ENCODE results near the gene SPNS1. TPM values are rescaled to one million over a fixed set of nuclear protein-coding genes. Genes with fewer than 3 reads are reported as not detected.
"Not testable (repeated sequence)": the region's sequence is repeated elsewhere in the genome, so short reads cannot be mapped to it uniquely, and the experiment has no call there.

Gene SPNS1
- total RNA-seq, 1 donor from 2014 or later = 33.4 TPM

- no peak for DNase-seq
These were observed 16.4 kb upstream of the SPNS1 start for GRCh38 chr16:28958216-28958615.

- no peak for DNase-seq
These were observed 15.7 kb upstream of the SPNS1 start for GRCh38 chr16:28958836-28959235.

GRCh38 chr16:28964072-28964471 is 10.5 kb upstream of the SPNS1 start:
- DNase-seq = no peak

GRCh38 chr16:28964496-28964895 is 10.1 kb upstream of the SPNS1 start:
- DNase-seq = no peak

- no peak for DNase-seq
These were observed 7.4 kb upstream of the SPNS1 start for GRCh38 chr16:28967156-28967555.

- DNase-seq = not testable (repeated sequence)
These were observed 4.9 kb upstream of the SPNS1 start for GRCh38 chr16:28969696-28970095.

GRCh38 chr16:28974007-28974436 is 556 bp upstream of the SPNS1 start:
- DNase-seq = peak; percentile 84

GRCh38 chr16:28975158-28975599 is 601 bp downstream of the SPNS1 start:
- DNase-seq = peak; percentile 17

- no peak for DNase-seq
These were observed 3.4 kb downstream of the SPNS1 start for GRCh38 chr16:28977703-28978662.

GRCh38 chr16:28980330-28980729 is 5.8 kb downstream of the SPNS1 start:
- DNase-seq = not testable (repeated sequence)

GRCh38 chr16:28980929-28981328 is 6.4 kb downstream of the SPNS1 start:
- DNase-seq = no peak

- peak; percentile 23 for DNase-seq
These were observed 6.9 kb downstream of the SPNS1 start for GRCh38 chr16:28981517-28981916.

- DNase-seq = no peak
These were observed 7.8 kb downstream of the SPNS1 start for GRCh38 chr16:28982418-28982817.

GRCh38 chr16:28982949-28983348 is 8.4 kb downstream of the SPNS1 start:
- DNase-seq = no peak

GRCh38 chr16:28983644-28984043 is 9.1 kb downstream of the SPNS1 start:
- no peak for DNase-seq

- DNase-seq = no peak
These were observed 9.5 kb downstream of the SPNS1 start for GRCh38 chr16:28984091-28984490.

- DNase-seq = peak; percentile 50
These were observed 10.1 kb downstream of the SPNS1 start, which contains the start of gene LAT for GRCh38 chr16:28984619-28985135. TSS of gene LAT (plus strand) at chr16:28985052. CDS start at chr16:28985418, 366 bp downstream.

GRCh38 chr16:28985211-28986041 is 10.8 kb downstream of the SPNS1 start:
- no peak for DNase-seq

- DNase-seq = no peak
These were observed 11.5 kb downstream of the SPNS1 start for GRCh38 chr16:28986046-28986445.

GRCh38 chr16:28986492-28986891 is 11.9 kb downstream of the SPNS1 start:
- DNase-seq = no peak

- DNase-seq = no peak
These were observed 12.7 kb downstream of the SPNS1 start for GRCh38 chr16:28987170-28987853.

- no peak for DNase-seq
These were observed 14.8 kb downstream of the SPNS1 start for GRCh38 chr16:28989363-28989762.
